Hippocampal formation (tissue), 2 donors: Measurements from ENCODE around the gene CIAO2B.
"Not testable (repeated sequence)": the region's sequence is repeated elsewhere in the genome, so short reads cannot be mapped to it uniquely, and the experiment has no call there.

ENCODE experiments used
- DNase-seq, 2 donors: peaks; one replicate each; lab custom pipeline; 2025; lab: John Stamatoyannopoulos, UW

The CIAO2B gene

GRCh38 chr16:66934138-66934838, at the start of gene CIAO2B:
TSS of gene CIAO2B (minus strand) at chr16:66934402. CDS start at chr16:66934364, 38 bp downstream.
- peak; percentile 65 to 80 for DNase-seq

- DNase-seq = no peak
These were observed 48.8 kb upstream of the CIAO2B start for GRCh38 chr16:66983033-66983432.

- DNase-seq = no peak
These were observed 45.0 kb upstream of the CIAO2B start for GRCh38 chr16:66979011-66979717.

GRCh38 chr16:66977341-66978113, 43.3 kb upstream of the CIAO2B start:
- peak; percentile 83 to 86 for DNase-seq

GRCh38 chr16:66976746-66977145, 42.5 kb upstream of the CIAO2B start:
- no peak for DNase-seq

GRCh38 chr16:66975302-66975893, 41.2 kb upstream of the CIAO2B start:
- DNase-seq = no peak

- DNase-seq = not testable (repeated sequence)
These were observed 40.7 kb upstream of the CIAO2B start for GRCh38 chr16:66974932-66975246.

GRCh38 chr16:66974156-66974931, 40.1 kb upstream of the CIAO2B start:
- DNase-seq = not testable (repeated sequence)

- DNase-seq = no peak
These were observed 39.5 kb upstream of the CIAO2B start for GRCh38 chr16:66973716-66974115.

- no peak for DNase-seq
These were observed 38.8 kb upstream of the CIAO2B start for GRCh38 chr16:66972983-66973382.

- DNase-seq = no peak
These were observed 36.8 kb upstream of the CIAO2B start for GRCh38 chr16:66970775-66971720.

GRCh38 chr16:66968847-66969246, 34.6 kb upstream of the CIAO2B start:
- DNase-seq = no peak

- DNase-seq = no peak
These were observed 29.8 kb upstream of the CIAO2B start for GRCh38 chr16:66964049-66964448.

GRCh38 chr16:66961914-66962313, 27.7 kb upstream of the CIAO2B start:
- DNase-seq = no peak

- peak in 1 of 2 donors; percentile 11 for DNase-seq
These were observed 27.0 kb upstream of the CIAO2B start, which contains the start of gene CES3 for GRCh38 chr16:66961065-66961744. TSS of gene CES3 (plus strand) at chr16:66961266. CDS start at chr16:66961308, 42 bp downstream.

GRCh38 chr16:66960270-66960669, 26.1 kb upstream of the CIAO2B start:
- DNase-seq = no peak

- peak; percentile 16 to 45 for DNase-seq
These were observed 25.5 kb upstream of the CIAO2B start for GRCh38 chr16:66959704-66960161.

- DNase-seq = no peak
These were observed 24.9 kb upstream of the CIAO2B start for GRCh38 chr16:66958857-66959703.

- DNase-seq = not testable (repeated sequence)
These were observed 21.9 kb upstream of the CIAO2B start for GRCh38 chr16:66956154-66956457.
